ENCODE data around the gene PNPLA3. TPM values are rescaled to one million over a fixed set of nuclear protein-coding genes. Genes with fewer than 3 reads are reported as not detected.

The PNPLA3 gene
- total RNA-seq, 6 experiments from 2014 or later = 17.5 to 66.8 (median 60.3) TPM

DNA sequence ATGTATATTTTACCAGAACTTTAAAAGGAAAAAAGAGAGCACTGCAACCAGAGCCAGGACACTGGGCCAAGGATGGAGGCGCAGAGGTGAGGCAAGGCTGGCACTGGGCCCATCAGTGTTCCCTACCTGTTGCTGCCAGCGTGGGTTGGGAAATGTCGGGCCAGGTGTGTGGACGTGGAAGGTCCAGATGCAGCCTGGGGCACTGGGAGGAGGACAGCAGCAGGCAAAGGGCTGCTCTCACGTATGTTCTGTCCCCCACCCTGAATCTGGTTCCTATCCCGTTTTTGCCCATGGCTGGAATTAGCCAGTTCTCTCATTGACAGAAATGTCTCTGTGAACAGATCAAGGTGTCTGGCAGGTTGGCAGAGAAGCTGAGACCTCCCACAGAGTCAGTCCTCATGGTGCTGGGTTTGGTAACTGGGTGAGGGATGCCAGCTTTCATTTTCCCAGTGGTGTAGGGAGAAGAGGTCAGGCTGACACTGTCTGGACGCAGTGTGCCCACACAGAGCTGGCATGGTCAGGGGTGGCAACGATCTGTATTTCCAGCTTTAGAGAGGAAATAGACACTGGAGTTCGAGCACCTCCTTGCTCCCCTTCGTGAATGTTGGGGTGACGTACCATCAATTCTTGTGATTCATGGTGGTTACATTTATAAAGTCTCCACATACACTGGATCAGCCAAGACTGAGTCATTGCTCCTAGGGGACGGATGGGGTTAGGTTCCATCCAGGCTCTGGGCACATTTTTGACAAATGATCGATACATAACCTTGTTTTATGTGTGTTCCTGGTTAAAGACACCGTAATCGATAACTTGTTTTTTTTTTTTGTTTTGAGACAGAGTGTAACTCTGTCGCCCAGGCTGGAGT lies 4.3 kb upstream of the PNPLA3 start:
- no peak for TF ChIP-seq CTCF (IDR thresholded peaks at IDR 0.05)
- TF ChIP-seq POLR2A (IDR thresholded peaks at IDR 0.05) = peak; percentile 65
- Histone ChIP-seq H3K9me3 (no peaks in the 10 kb centered on the region), H3K4me1 (peaks cover 0 to 21% (median 10%) of the 10 kb centered on the region in 4 donors), H3K27ac (peak overlapping the region; percentile 55 to 76 (median 65)), H3K4me3 (peak overlapping the region in 1 of 3 donors; percentile 16), H3K27me3 (no peaks in the 10 kb centered on the region), H3K36me3 (no peaks in the 10 kb centered on the region)
- DNase-seq (peak; percentile 79 to 95 (median 86)), ATAC-seq (peak; percentile 55 to 72 (median 64))
- WGBS (ENCODE audit: insufficient coverage, low coverage, low lambda C conversion rate, missing lambda C conversion rate) = 25% methylated on average over 16 of the region's 16 CpGs
- intact Hi-C loops (cut with DNase I) = no loop called here

DNA sequence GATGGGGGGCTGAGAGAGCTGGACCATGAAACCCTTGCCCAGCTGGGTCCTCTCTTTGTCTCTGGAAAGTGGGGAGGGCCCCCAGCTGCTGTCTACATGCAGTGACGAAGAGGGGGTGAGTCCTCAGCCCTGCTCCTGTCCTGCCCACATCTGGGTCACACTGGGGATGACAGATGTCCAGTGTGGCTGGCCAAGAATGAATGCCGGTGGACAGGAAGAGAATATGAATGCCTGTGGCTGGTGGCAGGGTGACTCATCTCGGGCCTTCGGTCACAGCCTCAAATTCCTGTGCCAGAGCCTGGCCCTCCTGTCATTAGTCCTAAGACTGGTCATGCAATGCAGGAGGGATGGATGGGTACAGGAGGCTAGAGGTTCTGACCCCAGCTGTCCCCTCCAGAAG lies 2.2 kb upstream of the PNPLA3 start:
- no peaks in the 10 kb centered on the region for H3K27me3 ChIP-seq
- no peaks in the 10 kb centered on the region for H3K9me3 ChIP-seq
- ATAC-seq (peak in 1 of 4 donors; percentile 35), DNase-seq (peak in 1 of 3 donors; percentile 80)
- peaks cover 0 to 1% (median 0%) of the 10 kb centered on the region in 4 donors for H3K36me3 ChIP-seq
- no peak overlapping the region for H3K27ac ChIP-seq
- no peak overlapping the region for H3K4me3 ChIP-seq
- no CpG with 5 or more reads among the region's 4 CpGs for WGBS (ENCODE audit: insufficient coverage, low coverage, low lambda C conversion rate, missing lambda C conversion rate)
- intact Hi-C loops (cut with DNase I) = no loop called here
- no peak for TF ChIP-seq CTCF (IDR thresholded peaks at IDR 0.05)
- TF ChIP-seq POLR2A (IDR thresholded peaks at IDR 0.05) = peak; percentile 51
- H3K4me1 ChIP-seq = peaks cover 0 to 28% (median 14%) of the 10 kb centered on the region in 4 donors

DNA sequence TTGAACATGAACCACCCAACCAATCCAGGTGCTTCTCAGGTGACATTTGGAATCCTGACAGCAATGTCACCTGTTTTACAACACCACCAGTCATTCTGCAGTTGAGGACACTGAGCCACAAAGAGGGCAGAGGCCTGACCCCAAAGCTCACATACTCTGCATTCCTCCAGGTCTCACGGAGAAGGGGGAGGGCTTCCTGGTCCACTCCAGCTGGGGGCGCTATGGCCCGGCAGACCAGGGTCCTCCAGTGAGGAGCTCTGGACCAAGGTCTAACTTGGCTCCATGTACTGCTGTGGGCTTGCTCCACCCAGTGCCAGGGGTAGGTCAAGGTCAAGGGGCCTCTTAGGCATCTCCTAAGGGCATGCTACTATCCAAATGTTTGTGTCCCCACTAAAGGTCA lies 1.5 kb upstream of the PNPLA3 start:
- Histone ChIP-seq H3K27ac (no peak overlapping the region), H3K4me1 (peaks cover 0 to 35% (median 17%) of the 10 kb centered on the region in 4 donors), H3K9me3 (no peaks in the 10 kb centered on the region), H3K4me3 (no peak overlapping the region), H3K36me3 (peaks cover 0 to 9% (median 3%) of the 10 kb centered on the region in 4 donors), H3K27me3 (no peaks in the 10 kb centered on the region)
- DNase-seq (no peak), ATAC-seq (no peak)
- TF ChIP-seq POLR2A (IDR thresholded peaks at IDR 0.05) (no peak), CTCF (IDR thresholded peaks at IDR 0.05) (no peak)
- WGBS (ENCODE audit: insufficient coverage, low coverage, low lambda C conversion rate, missing lambda C conversion rate) = no CpG with 5 or more reads among the region's 3 CpGs
- intact Hi-C loops (cut with DNase I) = no loop called here

DNA sequence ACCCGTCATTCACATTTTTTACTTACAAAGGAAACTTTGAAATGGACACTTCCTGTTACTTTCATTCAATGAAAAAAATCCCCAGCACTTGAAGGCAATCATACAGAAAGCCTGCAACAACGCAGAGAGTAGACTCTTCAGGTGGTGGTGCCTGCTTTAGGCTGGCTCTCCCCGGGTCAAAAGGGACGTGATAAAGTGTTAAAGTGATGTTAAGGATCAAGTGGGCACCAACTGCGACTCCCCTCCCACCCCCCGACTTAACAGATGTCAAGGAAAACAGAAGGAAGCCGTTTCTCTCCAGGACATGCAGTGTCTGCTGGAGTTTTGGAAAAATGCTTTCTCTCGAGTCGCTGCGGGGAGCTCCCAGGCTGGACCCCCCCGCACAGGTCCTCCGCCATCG lies 414 bp upstream of the PNPLA3 start:
- no peaks in the 10 kb centered on the region for H3K27me3 ChIP-seq
- H3K27ac ChIP-seq = no peak overlapping the region
- H3K36me3 ChIP-seq = peaks cover 0 to 10% (median 3%) of the 10 kb centered on the region in 4 donors
- no peak for DNase-seq
- H3K4me3 ChIP-seq = peak overlapping the region; percentile 81 to 99 (median 86)
- WGBS (ENCODE audit: insufficient coverage, low coverage, low lambda C conversion rate, missing lambda C conversion rate) = 0% methylated on average over 7 of the region's 13 CpGs
- ATAC-seq = no peak
- no peaks in the 10 kb centered on the region for H3K9me3 ChIP-seq
- peaks cover 0 to 46% (median 23%) of the 10 kb centered on the region in 4 donors for H3K4me1 ChIP-seq
- TF ChIP-seq CTCF (IDR thresholded peaks at IDR 0.05) (no peak), POLR2A (IDR thresholded peaks at IDR 0.05) (no peak)
- intact Hi-C loops (cut with DNase I) = no loop called here
